ENCODE results near the gene RALGPS1.

DNA sequence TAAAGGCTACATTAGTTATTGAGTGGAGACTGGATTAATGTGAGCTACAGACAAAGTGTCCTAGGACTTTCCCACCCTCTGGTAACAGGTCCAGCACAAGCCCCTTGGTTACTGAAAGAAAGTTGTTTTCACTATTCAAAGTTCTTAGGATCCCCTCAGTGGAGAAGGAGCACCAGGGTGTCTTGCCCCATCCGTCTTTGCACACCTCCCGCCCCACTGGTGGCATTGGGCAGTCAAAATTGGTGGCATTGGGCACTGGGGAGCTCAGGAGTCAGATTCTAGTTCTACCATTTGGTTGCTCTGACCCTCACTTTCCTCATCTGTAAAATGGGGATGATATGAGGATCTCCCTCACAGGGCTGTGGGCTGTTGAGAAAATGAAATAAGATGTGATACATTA lies 210.2 kb downstream of the RALGPS1 start:
- no peak for TF ChIP-seq POLR2A (IDR thresholded peaks at IDR 0.05)
- TF ChIP-seq, protein P1, sequence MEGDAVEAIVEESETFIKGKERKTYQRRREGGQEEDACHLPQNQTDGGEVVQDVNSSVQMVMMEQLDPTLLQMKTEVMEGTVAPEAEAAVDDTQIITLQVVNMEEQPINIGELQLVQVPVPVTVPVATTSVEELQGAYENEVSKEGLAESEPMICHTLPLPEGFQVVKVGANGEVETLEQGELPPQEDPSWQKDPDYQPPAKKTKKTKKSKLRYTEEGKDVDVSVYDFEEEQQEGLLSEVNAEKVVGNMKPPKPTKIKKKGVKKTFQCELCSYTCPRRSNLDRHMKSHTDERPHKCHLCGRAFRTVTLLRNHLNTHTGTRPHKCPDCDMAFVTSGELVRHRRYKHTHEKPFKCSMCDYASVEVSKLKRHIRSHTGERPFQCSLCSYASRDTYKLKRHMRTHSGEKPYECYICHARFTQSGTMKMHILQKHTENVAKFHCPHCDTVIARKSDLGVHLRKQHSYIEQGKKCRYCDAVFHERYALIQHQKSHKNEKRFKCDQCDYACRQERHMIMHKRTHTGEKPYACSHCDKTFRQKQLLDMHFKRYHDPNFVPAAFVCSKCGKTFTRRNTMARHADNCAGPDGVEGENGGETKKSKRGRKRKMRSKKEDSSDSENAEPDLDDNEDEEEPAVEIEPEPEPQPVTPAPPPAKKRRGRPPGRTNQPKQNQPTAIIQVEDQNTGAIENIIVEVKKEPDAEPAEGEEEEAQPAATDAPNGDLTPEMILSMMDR (IDR thresholded peaks at IDR 0.05) = no peak

All from lower leg skin (tissue), 3 donors.